Measurements from ENCODE around the gene PSME2. TPM values are rescaled to one million over a fixed set of nuclear protein-coding genes. Genes with fewer than 3 reads are reported as not detected.

The PSME2 gene
- total RNA-seq, 1 experiment from 2014 or later = 126 TPM

- no peak overlapping the region for H3K9ac ChIP-seq (ENCODE audit: extremely low read depth, insufficient read length, low read length)
- no peak overlapping the region for H3K14ac ChIP-seq (ENCODE audit: insufficient read depth, low read length)
- TF ChIP-seq CTCF (conservative IDR thresholded peaks at IDR 0.05) = no peak
- no peak overlapping the region for H3K4ac ChIP-seq (ENCODE audit: low read depth, low read length)
- no peak overlapping the region for H3K23ac ChIP-seq (ENCODE audit: insufficient read length, low read depth, low read length)
- H2AK5ac ChIP-seq (ENCODE audit: insufficient read length, low read length) = no peak overlapping the region
- no peak overlapping the region for H2AFZ ChIP-seq (ENCODE audit: low read length)
- WGBS (ENCODE audit: extremely low coverage, insufficient read length, low lambda C conversion rate) = no CpG with 5 or more reads among the region's 19 CpGs
- no peaks in the 10 kb centered on the region; the same call in 1 of the 2 replicates for H3K4me1 ChIP-seq (ENCODE audit: insufficient read depth, low read length)
- no peak overlapping the region for H2BK20ac ChIP-seq (ENCODE audit: low read depth, low read length, poor library complexity, severe bottlenecking)
- H3K27ac Mint-ChIP-seq = no peak overlapping the region
- no peak overlapping the region for H3K56ac ChIP-seq (ENCODE audit: insufficient read length, low read depth, low read length)
- no peak overlapping the region for H2BK12ac ChIP-seq (ENCODE audit: insufficient read length, low read depth, low read length)
- no peaks in the 10 kb centered on the region; the same call in 1 of the 2 replicates for H3K27me3 Mint-ChIP-seq (ENCODE audit: low read depth)
- no peaks in the 10 kb centered on the region for H3K27me3 ChIP-seq (ENCODE audit: insufficient read depth, low read length)
- no peaks in the 10 kb centered on the region for H3K79me2 ChIP-seq (ENCODE audit: insufficient read depth, low read length)
- H3T11ph ChIP-seq (ENCODE audit: low read length) = no peak overlapping the region
- peaks cover 10 to 13% of the 10 kb centered on the region in 2 experiments for H3K4me1 Mint-ChIP-seq
- no peak overlapping the region for H3K27ac ChIP-seq (ENCODE audit: insufficient read length, low read depth, low read length)
- no peak for DNase-seq
- no peaks in the 10 kb centered on the region for H3K23me2 ChIP-seq (ENCODE audit: insufficient read length, low read depth, low read length, poor library complexity, severe bottlenecking)
- no peak overlapping the region for H2BK120ac ChIP-seq (ENCODE audit: low read depth, low read length, poor library complexity, severe bottlenecking)
- H3K79me1 ChIP-seq (ENCODE audit: insufficient read depth, low read depth, low read length, poor library complexity, severe bottlenecking) = peaks cover 4% of the 10 kb centered on the region
- no peak overlapping the region for H4K8ac ChIP-seq (replicated peaks; ENCODE audit: insufficient read length, low read depth, low read length)
- no peak overlapping the region for H4K91ac ChIP-seq (ENCODE audit: insufficient read length, low read depth, low read length)
- no peak overlapping the region for H3K4me3 Mint-ChIP-seq
- no peak overlapping the region for H3K18ac ChIP-seq (ENCODE audit: insufficient read length, low read depth, low read length)
- H3K9me3 Mint-ChIP-seq = no peaks in the 10 kb centered on the region
- H2BK5ac ChIP-seq (ENCODE audit: insufficient read length, low read length) = no peak overlapping the region
- H2BK15ac ChIP-seq (ENCODE audit: low read depth, low read length) = no peak overlapping the region
- H4K20me1 ChIP-seq (ENCODE audit: control insufficient read depth, insufficient read depth, insufficient read length) = no peaks in the 10 kb centered on the region
- H3K9me3 ChIP-seq (ENCODE audit: control insufficient read depth, low read depth, low read length) = no peaks in the 10 kb centered on the region
- peaks cover 39 to 89% (median 70%) of the 10 kb centered on the region in 3 experiments for H3K36me3 Mint-ChIP-seq (ENCODE audit: insufficient read depth in 1 of 3, low read depth in 3 of 3)
- H3K4me2 ChIP-seq (ENCODE audit: insufficient read depth, insufficient read length, low read length) = no peak overlapping the region
- H4K5ac ChIP-seq (ENCODE audit: insufficient read length, low read depth, low read length) = no peak overlapping the region
Measured at GRCh38 chr14:24184104-24184970, 37.9 kb upstream of the PSME2 start.
